NB4 (cell line): ENCODE measurements around the gene BACH2.

Source experiments
- CTCF ChIP-seq: IDR thresholded peaks from one replicate; pipeline ENCODE4 v1.5.1; 2012; ENCODE audit warnings: low read depth, low read length
- MAX ChIP-seq: IDR thresholded peaks from 2 replicates; pipeline ENCODE4 v1.6.1; 2011; ENCODE audit warnings: low read depth, low read length
- POLR2A ChIP-seq: IDR thresholded peaks from 2 replicates; pipeline ENCODE4 v1.6.1; 2011; ENCODE audit warnings: mild to moderate bottlenecking; ENCODE audit not compliant: insufficient read length; ENCODE audit errors: extremely low read depth

- TF ChIP-seq CTCF, result no peak
- no peak for TF ChIP-seq POLR2A
- no peak for TF ChIP-seq MAX
These were observed 75.2 kb downstream of the BACH2 start for GRCh38 chr6:90221403-90221802.
